Forelimb muscle (tissue), 1 donor: ENCODE measurements around the gene GNG11. TPM values are rescaled to one million over a fixed set of nuclear protein-coding genes. Genes with fewer than 3 reads are reported as not detected.
"Not testable (repeated sequence)": the region's sequence is repeated elsewhere in the genome, so short reads cannot be mapped to it uniquely, and the experiment has no call there.

Experiments used
- DNase-seq: peaks from one replicate; pipeline ENCODE4 v3.0.0-alpha.2; 2013; ENCODE audit warnings: low read depth
- polyA plus RNA-seq: library from polyadenylated mRNA; unstranded; fragments of 120-200 nt; gene quantifications from one replicate; pipeline ENCODE4 v1.2.1, GENCODE V29; 2013; ENCODE audit not compliant: insufficient read length

The GNG11 gene
- polyA plus RNA-seq, 1 donor: 21.8 TPM

GRCh38 chr7:93911242-93911641 is 10.3 kb upstream of the GNG11 start:
- not testable (repeated sequence) for DNase-seq

GRCh38 chr7:93911661-93912060 is 9.9 kb upstream of the GNG11 start:
- DNase-seq: not testable (repeated sequence)

GRCh38 chr7:93913197-93913596 is 8.3 kb upstream of the GNG11 start:
- DNase-seq: no peak

GRCh38 chr7:93914581-93915066 is 6.9 kb upstream of the GNG11 start:
- DNase-seq: no peak

GRCh38 chr7:93915206-93915842 is 6.2 kb upstream of the GNG11 start:
- not testable (repeated sequence) for DNase-seq

- DNase-seq: not testable (repeated sequence)
Measured at GRCh38 chr7:93915888-93916287, 5.6 kb upstream of the GNG11 start.

GRCh38 chr7:93916315-93916714 is 5.2 kb upstream of the GNG11 start:
- not testable (repeated sequence) for DNase-seq

GRCh38 chr7:93920496-93921182 is 896 bp upstream of the GNG11 start:
- no peak for DNase-seq

- no peak for DNase-seq
Measured at GRCh38 chr7:93921186-93921585, 349 bp upstream of the GNG11 start.

GRCh38 chr7:93923296-93923695 is 1.8 kb downstream of the GNG11 start:
- peak; percentile 67 for DNase-seq

- DNase-seq: no peak
Measured at GRCh38 chr7:93923942-93924341, 2.4 kb downstream of the GNG11 start.

- no peak for DNase-seq
Measured at GRCh38 chr7:93926800-93927199, 5.3 kb downstream of the GNG11 start.

GRCh38 chr7:93927585-93927984 is 6.0 kb downstream of the GNG11 start:
- DNase-seq: no peak

- DNase-seq: no peak
Measured at GRCh38 chr7:93931655-93932054, 10.1 kb downstream of the GNG11 start.

GRCh38 chr7:93933156-93933555 is 11.6 kb downstream of the GNG11 start:
- no peak for DNase-seq

- no peak for DNase-seq
Measured at GRCh38 chr7:93935102-93935501, 13.6 kb downstream of the GNG11 start.

GRCh38 chr7:93937818-93938217 is 16.3 kb downstream of the GNG11 start:
- DNase-seq: no peak

GRCh38 chr7:93938293-93938692 is 16.8 kb downstream of the GNG11 start:
- DNase-seq: no peak

- no peak for DNase-seq
Measured at GRCh38 chr7:93941945-93942344, 20.4 kb downstream of the GNG11 start.

- no peak for DNase-seq
Measured at GRCh38 chr7:93943816-93944540, 22.4 kb downstream of the GNG11 start.

- DNase-seq: no peak
Measured at GRCh38 chr7:93944673-93945072, 23.1 kb downstream of the GNG11 start.

GRCh38 chr7:93945083-93945482 is 23.5 kb downstream of the GNG11 start:
- no peak for DNase-seq
